ENCODE data around the gene PITPNB. TPM values are rescaled to one million over a fixed set of nuclear protein-coding genes. Genes with fewer than 3 reads are reported as not detected.

PITPNB gene
- total RNA-seq, 5 donors from 2014 or later (not counting 1 experiment from before 2014, with no cell fraction given) = 58.3 to 67.2 (median 65.9) TPM

DNA sequence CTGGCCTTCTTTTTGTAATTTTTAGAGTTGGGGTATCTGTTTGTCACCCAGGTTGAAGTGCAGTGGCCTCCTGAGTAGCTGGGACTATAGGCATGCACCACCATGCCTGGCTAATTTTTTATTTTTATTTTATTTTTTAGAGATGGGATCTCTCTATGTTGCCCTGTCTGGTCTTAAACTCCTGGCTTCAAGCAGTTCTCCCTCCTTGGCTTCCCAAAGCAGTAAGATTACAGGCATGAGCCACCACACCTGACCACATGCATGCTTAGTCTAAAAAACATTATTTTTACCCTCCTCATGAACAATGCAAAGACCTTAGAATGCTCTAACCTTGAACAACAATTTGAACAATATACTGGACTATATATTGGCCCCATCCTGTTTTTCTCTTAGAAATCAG lies 22.1 kb upstream of the PITPNB start:
- no peaks in the 10 kb centered on the region for H3K4me1 ChIP-seq (ENCODE audit: control insufficient read depth in 1 of 2, extremely low read depth in 1 of 2, insufficient read depth in 2 of 2, low read length in 2 of 2)
- CTCF ChIA-PET = interaction anchor here in 1 of 2 donors (0.7 kb wide), 1 partner anchor 18 kb away, joined by 4 read pairs; no protein-coding TSS in a partner anchor
- DNase-seq = no peak
- no peak overlapping the region for H3K4me3 Mint-ChIP-seq
- ATAC-seq (replicated peaks in 1 of 4) = no peak
- peaks cover 0 to 2% of the 10 kb centered on the region in 2 donors for H3K36me3 ChIP-seq (ENCODE audit: control insufficient read depth in 2 of 2, extremely low read depth in 1 of 2, insufficient read depth in 1 of 2, low read length in 1 of 2)
- no peak overlapping the region for H3K27ac ChIP-seq (ENCODE audit: low read length)
- H3K36me3 Mint-ChIP-seq = peaks cover 32% of the 10 kb centered on the region
- H3K9me3 Mint-ChIP-seq = no peaks in the 10 kb centered on the region
- H3K4me1 Mint-ChIP-seq = peaks cover 0 to 5% (median 2%) of the 10 kb centered on the region in 3 donors
- no peaks in the 10 kb centered on the region for H3K27me3 Mint-ChIP-seq
- H3K27me3 ChIP-seq (replicated peaks in 1 of 2; ENCODE audit: control insufficient read depth in 2 of 2, extremely low read depth in 1 of 2, insufficient read depth in 2 of 2, low read length in 1 of 2) = no peaks in the 10 kb centered on the region
- no peaks in the 10 kb centered on the region for H3K9me3 ChIP-seq
- no peak overlapping the region for H3K4me3 ChIP-seq (ENCODE audit: control insufficient read depth in 1 of 2, extremely low read depth in 1 of 2, low read length in 1 of 2)
- H3K27ac Mint-ChIP-seq = no peak overlapping the region
- POLR2A ChIA-PET = no interaction called here

DNA sequence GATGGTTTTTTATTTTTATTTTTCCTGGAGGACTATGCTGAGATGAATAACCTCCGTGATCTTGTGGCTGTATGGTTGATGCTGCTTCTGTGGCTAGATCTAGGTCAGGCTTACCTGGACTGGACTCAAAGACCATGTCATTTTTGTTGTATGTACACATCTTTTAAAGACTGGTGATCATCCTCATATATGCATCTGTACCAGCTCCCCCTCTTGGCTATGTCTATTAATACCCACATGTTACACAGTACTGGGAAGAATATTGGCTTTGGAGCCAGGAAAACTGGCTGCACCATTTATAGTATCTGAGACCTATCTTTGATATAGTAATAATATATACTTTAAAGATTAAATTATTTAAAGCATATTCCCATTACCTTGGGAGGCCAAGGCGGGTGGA lies 18.4 kb upstream of the PITPNB start:
- H3K4me1 Mint-ChIP-seq = no peaks in the 10 kb centered on the region
- ChIA-PET POLR2A (no interaction called here), CTCF (no interaction called here)
- no peak for DNase-seq
- Histone ChIP-seq H3K4me3 (ENCODE audit: control insufficient read depth in 1 of 2, extremely low read depth in 1 of 2, low read length in 1 of 2) (no peak overlapping the region), H3K4me1 (ENCODE audit: control insufficient read depth in 1 of 2, extremely low read depth in 1 of 2, insufficient read depth in 2 of 2, low read length in 2 of 2) (no peaks in the 10 kb centered on the region), H3K27ac (ENCODE audit: low read length) (no peak overlapping the region), H3K27me3 (replicated peaks in 1 of 2; ENCODE audit: control insufficient read depth in 2 of 2, extremely low read depth in 1 of 2, insufficient read depth in 2 of 2, low read length in 1 of 2) (no peaks in the 10 kb centered on the region), H3K36me3 (ENCODE audit: control insufficient read depth in 2 of 2, extremely low read depth in 1 of 2, insufficient read depth in 1 of 2, low read length in 1 of 2) (no peaks in the 10 kb centered on the region), H3K9me3 (no peaks in the 10 kb centered on the region)
- H3K27ac Mint-ChIP-seq = no peak overlapping the region
- no peaks in the 10 kb centered on the region for H3K27me3 Mint-ChIP-seq
- no peaks in the 10 kb centered on the region for H3K9me3 Mint-ChIP-seq
- no CpG with 5 or more reads among the region's 2 CpGs for WGBS (ENCODE audit: insufficient coverage)
- no peak overlapping the region for H3K4me3 Mint-ChIP-seq
- H3K36me3 Mint-ChIP-seq = peaks cover 47% of the 10 kb centered on the region
- ATAC-seq (replicated peaks in 1 of 4) = no peak

DNA sequence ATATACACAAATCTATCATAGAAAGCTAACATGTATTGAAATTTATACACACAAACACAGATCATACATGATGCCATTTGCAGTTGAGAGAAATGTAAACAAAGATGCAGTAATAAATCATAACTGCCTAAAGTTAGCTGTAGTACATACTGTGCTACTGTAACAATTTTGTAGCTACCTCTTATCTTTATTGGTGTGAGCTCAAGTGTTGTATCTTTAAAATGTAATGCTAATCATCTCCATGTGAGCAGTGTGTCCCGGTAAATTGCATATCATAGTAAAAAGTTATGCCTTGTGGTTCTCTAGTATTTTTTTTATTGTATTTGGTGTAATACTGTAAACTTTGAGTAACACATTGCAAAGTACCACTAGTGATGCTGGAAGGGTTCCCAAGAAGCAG lies 16.8 kb upstream of the PITPNB start:
- ChIA-PET CTCF (no interaction called here), POLR2A (no interaction called here)
- no peak overlapping the region for H3K4me3 ChIP-seq (ENCODE audit: control insufficient read depth in 1 of 2, extremely low read depth in 1 of 2, low read length in 1 of 2)
- Mint-ChIP-seq H3K4me3 (no peak overlapping the region), H3K36me3 (peaks cover 37% of the 10 kb centered on the region), H3K4me1 (no peaks in the 10 kb centered on the region), H3K27me3 (no peaks in the 10 kb centered on the region), H3K27ac (no peak overlapping the region), H3K9me3 (no peaks in the 10 kb centered on the region)
- no peaks in the 10 kb centered on the region for H3K36me3 ChIP-seq (ENCODE audit: control insufficient read depth in 2 of 2, extremely low read depth in 1 of 2, insufficient read depth in 1 of 2, low read length in 1 of 2)
- H3K4me1 ChIP-seq (ENCODE audit: control insufficient read depth in 1 of 2, extremely low read depth in 1 of 2, insufficient read depth in 2 of 2, low read length in 2 of 2) = no peaks in the 10 kb centered on the region
- H3K27me3 ChIP-seq (replicated peaks in 1 of 2; ENCODE audit: control insufficient read depth in 2 of 2, extremely low read depth in 1 of 2, insufficient read depth in 2 of 2, low read length in 1 of 2) = no peaks in the 10 kb centered on the region
- H3K9me3 ChIP-seq = no peaks in the 10 kb centered on the region
- WGBS (ENCODE audit: insufficient coverage) = no CpG with 5 or more reads among the region's 1 CpG
- ATAC-seq (replicated peaks in 1 of 4) (no peak), DNase-seq (no peak)
- H3K27ac ChIP-seq (ENCODE audit: low read length) = no peak overlapping the region

DNA sequence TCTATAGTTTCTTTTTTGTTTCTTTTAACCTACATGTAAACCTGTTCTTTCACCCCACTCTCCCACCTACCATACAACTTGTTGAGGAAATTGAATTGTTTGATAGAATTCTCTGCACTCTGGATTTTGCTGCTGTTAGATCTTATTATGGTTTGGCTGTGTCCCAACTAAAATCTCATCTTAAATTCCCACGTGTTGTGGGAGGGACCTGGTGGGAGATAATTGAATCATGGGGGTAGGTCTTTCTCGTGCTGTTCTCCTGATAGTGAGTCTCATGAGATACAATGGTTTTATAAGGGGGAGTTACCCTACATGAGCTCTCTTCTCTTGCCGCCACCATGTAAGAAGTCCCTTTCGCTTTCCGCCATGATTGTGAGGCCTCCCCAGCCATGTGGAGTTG lies 15.0 kb upstream of the PITPNB start:
- Mint-ChIP-seq H3K36me3 (peaks cover 25% of the 10 kb centered on the region), H3K27me3 (no peaks in the 10 kb centered on the region), H3K4me1 (peaks cover 0 to 11% (median 0%) of the 10 kb centered on the region in 3 donors), H3K9me3 (no peaks in the 10 kb centered on the region), H3K4me3 (no peak overlapping the region), H3K27ac (no peak overlapping the region)
- Histone ChIP-seq H3K36me3 (ENCODE audit: control insufficient read depth in 2 of 2, extremely low read depth in 1 of 2, insufficient read depth in 1 of 2, low read length in 1 of 2) (no peaks in the 10 kb centered on the region), H3K27me3 (replicated peaks in 1 of 2; ENCODE audit: control insufficient read depth in 2 of 2, extremely low read depth in 1 of 2, insufficient read depth in 2 of 2, low read length in 1 of 2) (no peaks in the 10 kb centered on the region), H3K9me3 (no peaks in the 10 kb centered on the region), H3K4me3 (ENCODE audit: control insufficient read depth in 1 of 2, extremely low read depth in 1 of 2, low read length in 1 of 2) (no peak overlapping the region), H3K27ac (ENCODE audit: low read length) (no peak overlapping the region), H3K4me1 (ENCODE audit: control insufficient read depth in 1 of 2, extremely low read depth in 1 of 2, insufficient read depth in 2 of 2, low read length in 2 of 2) (no peaks in the 10 kb centered on the region)
- CTCF ChIA-PET = no interaction called here
- POLR2A ChIA-PET = no interaction called here
- WGBS (ENCODE audit: insufficient coverage) = no CpG with 5 or more reads among the region's 5 CpGs
- ATAC-seq (replicated peaks in 1 of 4) (no peak), DNase-seq (no peak)

DNA sequence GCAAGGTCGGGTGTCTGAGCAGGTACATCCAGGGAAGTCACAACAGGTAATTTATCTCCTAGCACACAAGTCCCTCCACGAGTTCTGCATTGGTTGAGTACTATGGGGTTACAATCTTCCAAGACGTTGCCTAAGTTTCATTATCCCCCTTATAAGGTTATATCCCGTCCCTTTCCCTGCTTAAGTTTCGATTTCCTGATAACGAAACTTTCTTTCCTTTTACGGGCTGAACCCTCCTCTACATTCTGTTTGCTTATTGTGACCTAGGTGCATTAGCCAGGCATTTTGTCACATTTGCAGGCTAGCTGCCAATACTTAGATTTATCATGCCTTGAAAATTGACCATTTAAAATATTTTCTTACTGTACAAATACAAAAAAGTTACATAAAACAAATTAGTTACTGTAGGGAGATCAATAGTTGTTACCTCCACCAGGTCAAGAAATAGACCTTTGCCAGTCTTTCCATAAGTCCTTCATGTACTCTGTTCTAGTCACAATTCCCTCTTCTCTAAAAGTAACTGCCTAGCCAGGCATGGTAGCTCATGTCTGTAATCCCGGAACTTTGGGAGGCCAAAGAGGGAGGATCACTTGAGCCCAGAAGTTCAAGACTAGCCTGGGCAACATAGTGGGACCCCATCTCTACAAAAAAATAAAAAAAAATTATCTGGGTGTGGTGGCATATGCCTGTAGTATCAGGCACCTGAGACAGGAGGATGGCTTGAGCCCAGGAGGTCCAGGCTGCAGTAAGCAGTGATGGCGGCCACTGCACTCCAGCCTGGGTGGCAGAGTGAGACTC lies 14.3 kb upstream of the PITPNB start:
- H3K36me3 ChIP-seq (ENCODE audit: control insufficient read depth in 2 of 2, extremely low read depth in 1 of 2, insufficient read depth in 1 of 2, low read length in 1 of 2) = no peaks in the 10 kb centered on the region
- Mint-ChIP-seq H3K27me3 (no peaks in the 10 kb centered on the region), H3K9me3 (no peaks in the 10 kb centered on the region), H3K27ac (no peak overlapping the region), H3K36me3 (peaks cover 22% of the 10 kb centered on the region), H3K4me3 (no peak overlapping the region), H3K4me1 (peaks cover 0 to 11% (median 0%) of the 10 kb centered on the region in 3 donors)
- no peak for ATAC-seq (replicated peaks in 1 of 4)
- no peak for DNase-seq
- no peak overlapping the region for H3K27ac ChIP-seq (ENCODE audit: low read length)
- no peaks in the 10 kb centered on the region for H3K9me3 ChIP-seq
- H3K4me1 ChIP-seq (ENCODE audit: control insufficient read depth in 1 of 2, extremely low read depth in 1 of 2, insufficient read depth in 2 of 2, low read length in 2 of 2) = no peaks in the 10 kb centered on the region
- 98% methylated on average over 7 of the region's 9 CpGs for WGBS (ENCODE audit: insufficient coverage)
- H3K4me3 ChIP-seq (ENCODE audit: control insufficient read depth in 1 of 2, extremely low read depth in 1 of 2, low read length in 1 of 2) = no peak overlapping the region
- ChIA-PET POLR2A (no interaction called here), CTCF (no interaction called here)
- H3K27me3 ChIP-seq (replicated peaks in 1 of 2; ENCODE audit: control insufficient read depth in 2 of 2, extremely low read depth in 1 of 2, insufficient read depth in 2 of 2, low read length in 1 of 2) = no peaks in the 10 kb centered on the region

DNA sequence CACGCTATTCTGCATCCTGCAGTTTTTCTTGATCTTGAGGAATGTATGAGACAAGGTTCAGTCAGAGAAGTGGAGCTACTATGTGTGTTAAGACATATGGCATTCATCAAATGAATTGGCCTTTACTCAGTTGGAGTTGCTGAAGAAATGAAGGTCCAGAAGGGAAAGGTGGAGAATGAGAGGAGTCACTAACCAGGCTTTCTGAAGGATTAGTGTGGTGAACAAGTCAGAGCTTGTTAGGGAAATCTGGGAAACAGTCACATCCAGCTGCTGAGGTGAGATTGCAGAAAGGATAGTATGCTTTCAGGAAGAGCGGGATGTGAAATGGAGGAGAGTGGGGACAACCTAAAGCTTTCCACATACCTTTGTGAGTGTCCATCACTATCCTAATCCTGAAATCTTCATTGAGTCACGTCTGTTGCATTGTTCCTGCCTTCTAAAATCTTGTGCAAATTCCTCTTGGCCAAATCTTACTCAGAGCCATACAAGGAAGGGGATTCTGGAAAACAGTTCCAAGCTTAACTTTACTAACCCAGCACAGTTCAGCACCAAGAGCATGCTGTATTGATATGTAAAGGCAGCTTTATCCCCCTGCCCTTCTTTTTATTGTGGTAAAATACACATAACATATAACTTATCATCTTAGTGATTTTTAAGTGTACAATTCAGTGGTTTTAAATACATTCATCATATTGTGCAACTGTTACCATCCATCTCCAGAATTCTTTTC lies 11.4 kb upstream of the PITPNB start:
- peaks cover 9 to 21% (median 11%) of the 10 kb centered on the region in 3 donors for H3K4me1 Mint-ChIP-seq
- ChIA-PET CTCF (interaction anchor here in 1 of 2 donors (0.6 kb wide), 1 partner anchor 28 kb away, joined by 7 read pairs; no protein-coding TSS in a partner anchor), POLR2A (no interaction called here)
- no peak overlapping the region for H3K27ac ChIP-seq (ENCODE audit: low read length)
- no CpG with 5 or more reads among the region's 3 CpGs for WGBS (ENCODE audit: insufficient coverage)
- no peaks in the 10 kb centered on the region for H3K9me3 ChIP-seq
- H3K9me3 Mint-ChIP-seq = no peaks in the 10 kb centered on the region
- ATAC-seq (replicated peaks in 1 of 4) (no peak), DNase-seq (no peak)
- no peak overlapping the region for H3K4me3 ChIP-seq (ENCODE audit: control insufficient read depth in 1 of 2, extremely low read depth in 1 of 2, low read length in 1 of 2)
- H3K4me1 ChIP-seq (ENCODE audit: control insufficient read depth in 1 of 2, extremely low read depth in 1 of 2, insufficient read depth in 2 of 2, low read length in 2 of 2) = peaks cover 0 to 4% of the 10 kb centered on the region in 2 experiments
- peaks cover 14% of the 10 kb centered on the region for H3K36me3 Mint-ChIP-seq
- no peaks in the 10 kb centered on the region for H3K36me3 ChIP-seq (ENCODE audit: control insufficient read depth in 2 of 2, extremely low read depth in 1 of 2, insufficient read depth in 1 of 2, low read length in 1 of 2)
- no peak overlapping the region for H3K4me3 Mint-ChIP-seq
- H3K27me3 Mint-ChIP-seq = no peaks in the 10 kb centered on the region
- H3K27ac Mint-ChIP-seq = no peak overlapping the region
- H3K27me3 ChIP-seq (replicated peaks in 1 of 2; ENCODE audit: control insufficient read depth in 2 of 2, extremely low read depth in 1 of 2, insufficient read depth in 2 of 2, low read length in 1 of 2) = no peaks in the 10 kb centered on the region

All from T-cell (primary cell).